B cell (primary cell): Measurements from ENCODE around the gene PLEKHB1. TPM values are rescaled to one million over a fixed set of nuclear protein-coding genes. Genes with fewer than 3 reads are reported as not detected.

Experiments
- ATAC-seq: fragments of 200-7000 bp; cut with Tn5 transposase; one replicate; pipeline ENCODE4 v1.10.0; 2021; ENCODE audit warnings: low read depth, mild to moderate bottlenecking, moderate number of reproducible peaks, moderate library complexity
- CTCF ChIA-PET: fragments of 350-600 bp; sonication (Branson Sonifier 250); formaldehyde crosslinking; loops from one replicate; lab custom pipeline; 2021; ENCODE audit warnings: antibody characterized with exemption, inconsistent platforms; lab: Charles Lee
- POLR2A ChIA-PET: fragments of 350-600 bp; sonication (Branson Sonifier 250); formaldehyde crosslinking; loops from one replicate; lab custom pipeline; 2021; ENCODE audit warnings: antibody characterized with exemption; lab: Charles Lee
- DNase-seq: peaks from one replicate; pipeline ENCODE4 v3.0.0; 2013
- H2AFZ ChIP-seq: 2 replicates; pipeline ENCODE4 v1.6.1; 2012; ENCODE audit warnings: mild to moderate bottlenecking, low read depth, low read length; ENCODE audit not compliant: insufficient read depth, poor library complexity, severe bottlenecking
- H3K27ac ChIP-seq, 2 donors: 1 replicate in 1 of 2; 2 replicates in 1 of 2; pipeline ENCODE4 v1.5.1; 2012 to 2013; ENCODE audit warnings: low read length in 2 of 2, mild to moderate bottlenecking in 2 of 2, moderate library complexity in 1 of 2
- H3K27me3 ChIP-seq, 4 experiments: fragments of 200-600 bp in 1 of 4; sonication (generic) in 1 of 4; replicated peaks in 1 of 4; 1 replicate in 2 of 4; 2 replicates in 2 of 4; pipeline versions ENCODE4 v1.6.1 to v1.7.0; 2013 to 2016; ENCODE audit warnings: low read length in 3 of 4, mild to moderate bottlenecking in 2 of 4, mixed read lengths in 1 of 4, moderate library complexity in 1 of 4; ENCODE audit not compliant: insufficient read depth in 4 of 4, control insufficient read depth in 3 of 4; ENCODE audit errors: control extremely low read depth in 1 of 4
- H3K36me3 ChIP-seq, 2 experiments: replicated peaks in 1 of 2; 1 replicate in 1 of 2; 2 replicates in 1 of 2; pipeline versions ENCODE4 v1.6.1 to v1.7.1; 2013; ENCODE audit warnings: low read length in 1 of 2; ENCODE audit not compliant: insufficient read depth in 2 of 2, control insufficient read depth in 1 of 2; ENCODE audit errors: control extremely low read depth in 1 of 2, extremely low read depth in 1 of 2
- H3K4me1 ChIP-seq, 2 donors: fragments of 200-600 bp in 1 of 2; sonication (generic) in 1 of 2; 1 replicate in 1 of 2; 2 replicates in 1 of 2; pipeline versions ENCODE4 v1.5.1 to v1.6.1; 2013 to 2017; ENCODE audit warnings: low read length in 2 of 2; ENCODE audit not compliant: control insufficient read depth in 2 of 2, insufficient read depth in 2 of 2
- H3K4me2 ChIP-seq: replicated peaks from 2 replicates; pipeline ENCODE3; 2012; ENCODE audit warnings: mild to moderate bottlenecking, low read depth, low read length; ENCODE audit not compliant: poor library complexity, severe bottlenecking
- H3K4me3 ChIP-seq, 5 experiments: fragments of 200-600 bp in 1 of 5; sonication (generic) in 1 of 5; 1 replicate in 3 of 5; 2 replicates in 2 of 5; pipeline versions ENCODE4 v1.5.1 to v1.7.0; 2011 to 2016; ENCODE audit warnings: low read length in 4 of 5, mild to moderate bottlenecking in 4 of 5, low read depth in 2 of 5, control low read depth in 1 of 5, moderate library complexity in 1 of 5; ENCODE audit not compliant: insufficient read depth in 1 of 5; ENCODE audit errors: control extremely low read depth in 1 of 5, extremely low read depth in 1 of 5
- H3K79me2 ChIP-seq: fragments of 200-600 bp; sonication (generic); one replicate; pipeline ENCODE4 v1.6.0; 2016; ENCODE audit warnings: low read length; ENCODE audit not compliant: control insufficient read depth, insufficient read depth
- H3K9ac ChIP-seq: fragments of 200-600 bp; sonication (generic); 2 replicates; pipeline ENCODE4 v1.6.1; 2017; ENCODE audit warnings: mild to moderate bottlenecking, low read length, moderate library complexity
- H3K9me3 ChIP-seq, 3 donors: one replicate each; pipeline versions ENCODE4 v1.6.1 to v1.7.1; 2013; ENCODE audit warnings: low read length in 2 of 3; ENCODE audit not compliant: control insufficient read depth in 2 of 3, insufficient read depth in 1 of 3; ENCODE audit errors: control extremely low read depth in 1 of 3
- H4K20me1 ChIP-seq: 2 replicates; pipeline ENCODE4 v1.6.0; 2012; ENCODE audit warnings: mild to moderate bottlenecking, low read length; ENCODE audit not compliant: insufficient read depth, control insufficient read depth, poor library complexity, severe bottlenecking
- H3K27ac Mint-ChIP-seq: one replicate; pipeline ENCODE4 v1.8.0; 2021; ENCODE audit warnings: mixed read lengths
- H3K27me3 Mint-ChIP-seq: one replicate; pipeline ENCODE4 v1.8.0; 2021; ENCODE audit warnings: mixed read lengths
- H3K4me1 Mint-ChIP-seq: one replicate; pipeline ENCODE4 v1.8.0; 2021; ENCODE audit warnings: mixed read lengths
- H3K4me3 Mint-ChIP-seq: one replicate; pipeline ENCODE4 v1.8.0; 2021; ENCODE audit warnings: mixed read lengths
- H3K9me3 Mint-ChIP-seq: one replicate; pipeline ENCODE4 v1.8.0; 2022; ENCODE audit warnings: mixed read lengths; ENCODE audit not compliant: insufficient read depth
- EZH2 ChIP-seq: IDR thresholded peaks from 2 replicates; pipeline ENCODE4 v1.6.1; 2012; ENCODE audit warnings: borderline replicate concordance, low read depth, mild to moderate bottlenecking, moderate library complexity, low read length; ENCODE audit not compliant: insufficient read depth, poor library complexity, severe bottlenecking
- WGBS: methylation state at CpG from one replicate; pipeline ENCODE4 v1.1.5; 2013; ENCODE audit warnings: missing lambda C conversion rate; ENCODE audit not compliant: insufficient coverage; 5-methylcytosine and 5-hydroxymethylcytosine counted together
- intact Hi-C: fragments of 100-400 bp; cut with micrococcal nuclease; formaldehyde crosslinking; loops from one replicate; pipeline ENCODE4 v1.10.0; 2022
- polyA plus RNA-seq: library from polyadenylated mRNA; depleted of rRNA; stranded (reverse); fragments of >200 nt; gene quantifications from 2 replicates; pipeline ENCODE4 v1.2.3, GENCODE V29; 2012
- total RNA-seq, 2 donors: library from RNA; stranded (reverse); fragments of 120-200 nt in 1 of 2; gene quantifications; 1 replicate in 1 of 2; 2 replicates in 1 of 2; pipeline versions ENCODE4 v1.2.3 to v1.2.4, GENCODE V29; 2013 to 2022
- TF ChIP-seq, protein P1 (sequence below): fragments of 200-600 bp; IDR thresholded peaks from one replicate; pipeline ENCODE4 v1.8.0; 2022; ENCODE audit warnings: antibody characterized with exemption, mild to moderate bottlenecking

The PLEKHB1 gene
- total and polyA plus RNA-seq, 2 donors (not counting 1 experiment from before 2014, with no cell fraction given): 13.8 to 16.7 TPM

GRCh38 chr11:73654482-73655021 lies 8.2 kb downstream of the PLEKHB1 start:
- no peak overlapping the region for H3K27ac ChIP-seq
- ATAC-seq: no peak
- no peak for TF ChIP-seq EZH2
- TF ChIP-seq, protein P1, sequence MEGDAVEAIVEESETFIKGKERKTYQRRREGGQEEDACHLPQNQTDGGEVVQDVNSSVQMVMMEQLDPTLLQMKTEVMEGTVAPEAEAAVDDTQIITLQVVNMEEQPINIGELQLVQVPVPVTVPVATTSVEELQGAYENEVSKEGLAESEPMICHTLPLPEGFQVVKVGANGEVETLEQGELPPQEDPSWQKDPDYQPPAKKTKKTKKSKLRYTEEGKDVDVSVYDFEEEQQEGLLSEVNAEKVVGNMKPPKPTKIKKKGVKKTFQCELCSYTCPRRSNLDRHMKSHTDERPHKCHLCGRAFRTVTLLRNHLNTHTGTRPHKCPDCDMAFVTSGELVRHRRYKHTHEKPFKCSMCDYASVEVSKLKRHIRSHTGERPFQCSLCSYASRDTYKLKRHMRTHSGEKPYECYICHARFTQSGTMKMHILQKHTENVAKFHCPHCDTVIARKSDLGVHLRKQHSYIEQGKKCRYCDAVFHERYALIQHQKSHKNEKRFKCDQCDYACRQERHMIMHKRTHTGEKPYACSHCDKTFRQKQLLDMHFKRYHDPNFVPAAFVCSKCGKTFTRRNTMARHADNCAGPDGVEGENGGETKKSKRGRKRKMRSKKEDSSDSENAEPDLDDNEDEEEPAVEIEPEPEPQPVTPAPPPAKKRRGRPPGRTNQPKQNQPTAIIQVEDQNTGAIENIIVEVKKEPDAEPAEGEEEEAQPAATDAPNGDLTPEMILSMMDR: no peak
- no peaks in the 10 kb centered on the region for H3K79me2 ChIP-seq
- H4K20me1 ChIP-seq: no peaks in the 10 kb centered on the region
- no peak overlapping the region for H3K9ac ChIP-seq
- POLR2A ChIA-PET: no interaction called here
- H2AFZ ChIP-seq: no peak overlapping the region
- intact Hi-C loops: no loop called here
- H3K36me3 ChIP-seq: no peaks in the 10 kb centered on the region
- H3K4me2 ChIP-seq: no peak overlapping the region
- no peaks in the 10 kb centered on the region for H3K4me1 Mint-ChIP-seq
- no peaks in the 10 kb centered on the region for H3K4me1 ChIP-seq
- H3K27me3 Mint-ChIP-seq: no peaks in the 10 kb centered on the region
- no peaks in the 10 kb centered on the region for H3K27me3 ChIP-seq
- DNase-seq: no peak
- no peaks in the 10 kb centered on the region for H3K9me3 Mint-ChIP-seq
- no peak overlapping the region for H3K27ac Mint-ChIP-seq
- CTCF ChIA-PET: interaction anchor here (1.2 to 13.3 kb wide), 3 partner anchors 11 to 302 kb away, joined by 3 to 252 read pairs (median 3); no protein-coding TSS in a partner anchor
- whole genome bisulfite sequencing: 95% methylated on average over 7 of the region's 7 CpGs
- no peaks in the 10 kb centered on the region for H3K9me3 ChIP-seq
- H3K4me3 Mint-ChIP-seq: no peak overlapping the region
- H3K4me3 ChIP-seq: no peak overlapping the region

DNA sequence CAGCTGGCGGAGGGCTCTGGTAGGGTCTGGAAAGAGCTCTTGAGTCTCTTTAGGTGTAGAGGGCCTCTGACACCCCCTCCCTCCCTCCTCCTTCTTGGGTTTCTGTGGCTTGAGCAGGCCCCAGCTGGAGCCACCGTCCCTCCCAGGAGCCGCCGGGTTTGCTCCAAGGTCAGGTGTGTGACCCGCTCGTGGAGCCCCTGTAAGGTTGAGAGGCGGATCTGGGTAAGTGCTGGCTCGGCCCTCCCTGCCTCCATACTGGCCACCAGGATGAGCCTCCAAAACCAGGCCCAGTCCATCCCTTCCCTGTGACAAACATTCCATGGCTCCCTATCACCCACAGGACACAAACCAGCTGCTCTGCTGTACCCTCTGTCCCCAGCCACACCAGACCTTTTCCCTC lies 9.3 kb downstream of the PLEKHB1 start:
- ATAC-seq: no peak
- DNase-seq: no peak
- H3K27ac ChIP-seq: no peak overlapping the region
- WGBS: 97% methylated on average over 7 of the region's 8 CpGs
- Mint-ChIP-seq H3K9me3 (no peaks in the 10 kb centered on the region), H3K27me3 (no peaks in the 10 kb centered on the region), H3K4me1 (peaks cover 4% of the 10 kb centered on the region), H3K27ac (no peak overlapping the region), H3K4me3 (no peak overlapping the region)
- no peak overlapping the region for H3K9ac ChIP-seq
- no peaks in the 10 kb centered on the region for H3K79me2 ChIP-seq
- peaks cover 0 to 7% (median 3%) of the 10 kb centered on the region in 4 experiments for H3K27me3 ChIP-seq
- H3K36me3 ChIP-seq: no peaks in the 10 kb centered on the region
- CTCF ChIA-PET: interaction anchor here (0.5 to 13.3 kb wide), 3 partner anchors 32 to 222 kb away, joined by 3 to 252 read pairs (median 4); no protein-coding TSS in a partner anchor
- no peak for TF ChIP-seq EZH2
- TF ChIP-seq, protein P1: no peak
- H3K4me2 ChIP-seq: no peak overlapping the region
- no peak overlapping the region for H2AFZ ChIP-seq
- intact Hi-C loops: no loop called here
- POLR2A ChIA-PET: no interaction called here
- peaks cover 2 to 3% of the 10 kb centered on the region in 2 donors for H3K4me1 ChIP-seq
- H3K9me3 ChIP-seq: no peaks in the 10 kb centered on the region
- H3K4me3 ChIP-seq: no peak overlapping the region
- no peaks in the 10 kb centered on the region for H4K20me1 ChIP-seq
